Glutamatergic neuron (in vitro differentiated cells): ENCODE measurements around the gene UBAP2. TPM values are rescaled to one million over a fixed set of nuclear protein-coding genes. Genes with fewer than 3 reads are reported as not detected.

Source experiments
- DNase-seq: peaks from one replicate; pipeline ENCODE4 v3.0.0; 2022
- H3K27ac Mint-ChIP-seq: one replicate; pipeline ENCODE4 v1.8.0; 2020; ENCODE audit warnings: mild to moderate bottlenecking, mixed read lengths, inconsistent platforms; ENCODE audit not compliant: unreplicated experiment
- H3K27me3 Mint-ChIP-seq: one replicate; pipeline ENCODE4 v1.8.0; 2020; ENCODE audit warnings: mild to moderate bottlenecking, moderate library complexity, mixed read lengths, inconsistent platforms; ENCODE audit not compliant: unreplicated experiment
- H3K36me3 Mint-ChIP-seq: one replicate; pipeline ENCODE4 v1.8.0; 2020; ENCODE audit warnings: mild to moderate bottlenecking, mixed read lengths, inconsistent platforms; ENCODE audit not compliant: unreplicated experiment
- H3K4me1 Mint-ChIP-seq: one replicate; pipeline ENCODE4 v1.8.0; 2020; ENCODE audit warnings: mild to moderate bottlenecking, low read depth, mixed read lengths, inconsistent platforms; ENCODE audit not compliant: unreplicated experiment
- H3K4me3 Mint-ChIP-seq: one replicate; pipeline ENCODE4 v1.8.0; 2020; ENCODE audit warnings: mild to moderate bottlenecking, mixed read lengths, inconsistent platforms; ENCODE audit not compliant: unreplicated experiment
- H3K9me3 Mint-ChIP-seq: one replicate; pipeline ENCODE4 v1.8.0; 2020; ENCODE audit warnings: mild to moderate bottlenecking, moderate library complexity, mixed read lengths, inconsistent platforms; ENCODE audit not compliant: unreplicated experiment
- total RNA-seq: library from RNA; stranded (reverse); fragmentation: NEBNext Ultra II Directional; extraction: Animal tissue kit (Norgen Biotek cat#: 25700); gene quantifications from one replicate; pipeline ENCODE4 v1.2.1, GENCODE V29; 2021; ENCODE audit not compliant: unreplicated experiment
- TF ChIP-seq, protein P1 (sequence below): fragments of 200-600 bp; sonication (generic); IDR thresholded peaks from one replicate; pipeline ENCODE4 v1.5.0; 2021; ENCODE audit not compliant: partially characterized antibody, unreplicated experiment

UBAP2 gene
- total RNA-seq, 1 donor from 2014 or later, result 65.1 TPM

GRCh38 chr9:33956544-33956943 lies 92.1 kb downstream of the UBAP2 start:
- Mint-ChIP-seq H3K9me3 (peaks cover 2% of the 10 kb centered on the region), H3K36me3 (no peaks in the 10 kb centered on the region)
- DNase-seq, result no peak

DNA sequence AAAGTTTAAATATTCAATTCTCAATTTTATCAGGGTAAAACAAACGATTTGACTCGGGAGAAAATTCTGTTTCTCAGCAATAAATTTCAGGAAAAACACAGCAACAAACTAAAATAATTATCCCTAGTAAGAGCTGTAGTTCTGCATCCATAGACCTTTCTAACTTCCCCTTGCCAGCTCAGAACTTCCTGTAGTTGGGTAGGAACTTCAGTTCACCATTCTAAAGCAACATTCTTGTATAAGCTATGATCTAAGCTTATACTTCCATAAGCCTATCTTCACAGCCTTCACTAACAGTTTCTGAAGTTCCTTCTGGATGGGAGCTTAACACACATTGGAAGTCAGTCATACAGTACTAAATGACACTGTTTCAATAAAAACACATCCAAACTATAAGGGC lies 96.6 kb downstream of the UBAP2 start:
- H3K27ac Mint-ChIP-seq, result no peak overlapping the region
- no peak overlapping the region for H3K4me3 Mint-ChIP-seq
- DNase-seq, result no peak
- no peaks in the 10 kb centered on the region for H3K9me3 Mint-ChIP-seq
- H3K27me3 Mint-ChIP-seq, result no peaks in the 10 kb centered on the region
- H3K36me3 Mint-ChIP-seq, result no peaks in the 10 kb centered on the region
- H3K4me1 Mint-ChIP-seq, result no peaks in the 10 kb centered on the region
- TF ChIP-seq, protein P1, sequence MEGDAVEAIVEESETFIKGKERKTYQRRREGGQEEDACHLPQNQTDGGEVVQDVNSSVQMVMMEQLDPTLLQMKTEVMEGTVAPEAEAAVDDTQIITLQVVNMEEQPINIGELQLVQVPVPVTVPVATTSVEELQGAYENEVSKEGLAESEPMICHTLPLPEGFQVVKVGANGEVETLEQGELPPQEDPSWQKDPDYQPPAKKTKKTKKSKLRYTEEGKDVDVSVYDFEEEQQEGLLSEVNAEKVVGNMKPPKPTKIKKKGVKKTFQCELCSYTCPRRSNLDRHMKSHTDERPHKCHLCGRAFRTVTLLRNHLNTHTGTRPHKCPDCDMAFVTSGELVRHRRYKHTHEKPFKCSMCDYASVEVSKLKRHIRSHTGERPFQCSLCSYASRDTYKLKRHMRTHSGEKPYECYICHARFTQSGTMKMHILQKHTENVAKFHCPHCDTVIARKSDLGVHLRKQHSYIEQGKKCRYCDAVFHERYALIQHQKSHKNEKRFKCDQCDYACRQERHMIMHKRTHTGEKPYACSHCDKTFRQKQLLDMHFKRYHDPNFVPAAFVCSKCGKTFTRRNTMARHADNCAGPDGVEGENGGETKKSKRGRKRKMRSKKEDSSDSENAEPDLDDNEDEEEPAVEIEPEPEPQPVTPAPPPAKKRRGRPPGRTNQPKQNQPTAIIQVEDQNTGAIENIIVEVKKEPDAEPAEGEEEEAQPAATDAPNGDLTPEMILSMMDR, result no peak

More at GRCh38 chr9:33956544-33956943, 92.1 kb downstream of the UBAP2 start:
- Mint-ChIP-seq H3K4me3 (no peak overlapping the region), H3K27me3 (no peaks in the 10 kb centered on the region), H3K27ac (no peak overlapping the region), H3K4me1 (no peaks in the 10 kb centered on the region)
- TF ChIP-seq, protein P1, result no peak

GRCh38 chr9:33950371-33950770 lies 98.3 kb downstream of the UBAP2 start:
- no peak overlapping the region for H3K4me3 Mint-ChIP-seq
- TF ChIP-seq, protein P1, result no peak
- H3K36me3 Mint-ChIP-seq, result no peaks in the 10 kb centered on the region
- no peak for DNase-seq
- H3K27ac Mint-ChIP-seq, result no peak overlapping the region
- H3K9me3 Mint-ChIP-seq, result no peaks in the 10 kb centered on the region
- no peaks in the 10 kb centered on the region for H3K27me3 Mint-ChIP-seq
- no peaks in the 10 kb centered on the region for H3K4me1 Mint-ChIP-seq

DNA sequence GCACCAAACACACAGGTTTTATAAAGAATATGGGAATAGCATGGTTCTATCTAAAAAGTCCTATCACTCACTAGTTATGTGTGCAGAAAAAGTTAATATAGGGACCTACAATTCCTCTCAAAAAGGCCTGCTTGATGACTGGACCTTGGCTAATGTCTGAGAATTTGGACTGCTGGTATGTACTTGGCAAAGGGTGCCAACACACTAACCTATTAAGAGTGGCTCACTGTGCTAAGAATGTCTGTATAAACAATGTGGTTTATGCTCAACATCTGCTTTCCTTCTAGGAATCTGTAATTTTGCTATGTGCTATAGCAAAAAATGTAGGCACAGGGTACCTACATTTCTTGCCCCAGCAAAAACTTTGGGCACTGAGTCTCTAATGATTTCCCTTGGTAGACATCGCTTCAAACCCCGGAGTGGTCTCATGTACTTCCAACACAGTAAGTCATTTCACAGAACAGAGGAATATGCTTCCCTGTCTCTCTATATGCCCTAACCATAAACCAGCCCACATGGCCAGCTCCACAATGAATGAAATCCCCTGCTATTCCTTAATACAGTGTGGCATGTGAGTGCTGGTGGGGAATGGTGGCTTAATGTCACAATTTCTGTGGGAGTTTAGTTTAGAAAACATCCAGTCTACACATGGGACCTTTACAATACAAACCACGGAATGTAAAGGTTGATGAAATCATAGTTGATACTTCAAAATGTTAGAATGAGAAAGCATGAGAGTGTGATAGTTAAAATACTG lies 101.7 kb downstream of the UBAP2 start:
- Mint-ChIP-seq H3K9me3 (no peaks in the 10 kb centered on the region), H3K36me3 (no peaks in the 10 kb centered on the region), H3K27ac (no peak overlapping the region), H3K4me3 (no peak overlapping the region), H3K27me3 (no peaks in the 10 kb centered on the region), H3K4me1 (no peaks in the 10 kb centered on the region)
- DNase-seq, result no peak
- TF ChIP-seq, protein P1, result no peak

- TF ChIP-seq, protein P1, result no peak
- Mint-ChIP-seq H3K9me3 (no peaks in the 10 kb centered on the region), H3K36me3 (no peaks in the 10 kb centered on the region), H3K27ac (no peak overlapping the region), H3K4me3 (no peak overlapping the region), H3K4me1 (no peaks in the 10 kb centered on the region), H3K27me3 (peaks cover 2% of the 10 kb centered on the region)
- no peak for DNase-seq
Measured at GRCh38 chr9:33943389-33943788, 105.3 kb downstream of the UBAP2 start.
